Testis (tissue), 3 donors: ENCODE data around the gene PTPRN2. TPM values are rescaled to one million over a fixed set of nuclear protein-coding genes. Genes with fewer than 3 reads are reported as not detected.

Experiments
- DNase-seq: peaks from one replicate; pipeline ENCODE4 v3.0.0-alpha.2; 2019
- H3K27ac ChIP-seq, 2 donors: fragments of 200-600 bp; sonication (generic); one replicate each; pipeline ENCODE4 v1.5.1; 2019
- H3K27me3 ChIP-seq: fragments of 200-600 bp; sonication (generic); one replicate; pipeline ENCODE4 v1.5.1; 2019
- H3K36me3 ChIP-seq: fragments of 200-600 bp; sonication (generic); one replicate; pipeline ENCODE4 v1.5.1; 2017; ENCODE audit warnings: low read depth; ENCODE audit errors: missing control alignments
- H3K4me1 ChIP-seq: fragments of 200-600 bp; sonication (generic); one replicate; pipeline ENCODE4 v1.5.1; 2019
- H3K4me3 ChIP-seq, 2 donors: fragments of 200-600 bp; sonication (generic); one replicate each; pipeline ENCODE4 v1.5.1; 2017 to 2019
- H3K9me3 ChIP-seq: fragments of 200-600 bp; sonication (generic); one replicate; pipeline ENCODE4 v1.5.1; 2017
- CTCF ChIP-seq, 3 experiments: fragments of 450-650 bp in 2 of 3; fragments of 200-600 bp in 1 of 3; sonication (generic) in 1 of 3; IDR thresholded peaks; one replicate each; pipeline ENCODE4 v1.5.1; 2016 to 2019; ENCODE audit warnings: antibody characterized with exemption in 3 of 3, mild to moderate bottlenecking in 2 of 3, moderate library complexity in 1 of 3
- POLR2A ChIP-seq: fragments of 450-650 bp; IDR thresholded peaks from one replicate; pipeline ENCODE4 v1.6.1; 2017; ENCODE audit warnings: antibody characterized with exemption, mild to moderate bottlenecking, moderate library complexity
- WGBS, 2 donors: methylation state at CpG; one replicate each; pipeline ENCODE4 v1.1.5; 2018; 5-methylcytosine and 5-hydroxymethylcytosine counted together
- intact Hi-C: fragments of 100-400 bp; cut with DNase I; formaldehyde crosslinking; loops from one replicate; pipeline ENCODE4 v1.15.1; 2023; ENCODE audit warnings: low total_unique reads
- polyA plus RNA-seq: library from polyadenylated mRNA; stranded (reverse); fragments of 350-450 nt; fragmentation: Illumina TruSeq; extraction: RNeasy Lipid Tissue Mini Kit (QIAGEN cat#74804); gene quantifications from one replicate; pipeline ENCODE4 v1.2.3, GENCODE V29; 2014; ENCODE audit warnings: low read depth, low replicate concordance; ENCODE audit not compliant: insufficient read depth
- total RNA-seq, 2 donors: library from RNA; depleted of rRNA; stranded (reverse); fragments of >200 nt; gene quantifications; one replicate each; pipeline ENCODE4 v1.2.3, GENCODE V29; 2016

PTPRN2 gene
- total and polyA plus RNA-seq, 3 donors from 2014 or later, result 9.3 to 10.8 (median 9.8) TPM

GRCh38 chr7:158268816-158269535 lies 318.6 kb downstream of the PTPRN2 start:
- TF ChIP-seq CTCF (IDR thresholded peaks at IDR 0.05) (no peak), POLR2A (no peak)
- DNase-seq, result no peak
- H3K27me3 ChIP-seq, result no peaks in the 10 kb centered on the region
- no peak overlapping the region for H3K27ac ChIP-seq
- no peak overlapping the region for H3K4me3 ChIP-seq
- 84 to 89% methylated on average over 18 to 28 of the region's 28 CpGs for WGBS, 2 donors
- H3K9me3 ChIP-seq, result no peaks in the 10 kb centered on the region
- intact Hi-C loops, result no loop called here
- no peaks in the 10 kb centered on the region for H3K36me3 ChIP-seq
- H3K4me1 ChIP-seq, result no peaks in the 10 kb centered on the region

GRCh38 chr7:158267742-158268435 lies 319.7 kb downstream of the PTPRN2 start:
- no peaks in the 10 kb centered on the region for H3K36me3 ChIP-seq
- 85 to 87% methylated on average over 23 to 29 of the region's 29 CpGs for WGBS, 2 donors
- H3K27ac ChIP-seq, result no peak overlapping the region
- intact Hi-C loops, result no loop called here
- TF ChIP-seq CTCF (IDR thresholded peaks at IDR 0.05) (no peak), POLR2A (no peak)
- no peak for DNase-seq
- H3K4me3 ChIP-seq, result no peak overlapping the region
- no peaks in the 10 kb centered on the region for H3K27me3 ChIP-seq
- no peaks in the 10 kb centered on the region for H3K9me3 ChIP-seq
- no peaks in the 10 kb centered on the region for H3K4me1 ChIP-seq

- WGBS, 2 donors, result 63 to 76% methylated on average over 29 to 30 of the region's 30 CpGs
Observed at GRCh38 chr7:158266817-158267741, 320.5 kb downstream of the PTPRN2 start.

GRCh38 chr7:158266426-158266816 lies 321.2 kb downstream of the PTPRN2 start:
- Histone ChIP-seq H3K36me3 (no peaks in the 10 kb centered on the region), H3K4me3 (no peak overlapping the region), H3K9me3 (no peaks in the 10 kb centered on the region), H3K4me1 (no peaks in the 10 kb centered on the region), H3K27me3 (no peaks in the 10 kb centered on the region), H3K27ac (no peak overlapping the region)
- TF ChIP-seq POLR2A, result no peak
- no peak for TF ChIP-seq CTCF (IDR thresholded peaks at IDR 0.05)
- no peak for DNase-seq
- intact Hi-C loops, result no loop called here
- 84 to 93% methylated on average over 11 to 12 of the region's 12 CpGs for WGBS, 2 donors

More at GRCh38 chr7:158266817-158267741, 320.5 kb downstream of the PTPRN2 start:
- no peak for DNase-seq
- intact Hi-C loops, result no loop called here
- H3K9me3 ChIP-seq, result no peaks in the 10 kb centered on the region
- no peaks in the 10 kb centered on the region for H3K4me1 ChIP-seq
- no peaks in the 10 kb centered on the region for H3K27me3 ChIP-seq
- H3K27ac ChIP-seq, result no peak overlapping the region
- H3K4me3 ChIP-seq, result no peak overlapping the region
- H3K36me3 ChIP-seq, result no peaks in the 10 kb centered on the region
- TF ChIP-seq POLR2A, result no peak
- TF ChIP-seq CTCF (IDR thresholded peaks at IDR 0.05), result no peak
